ENCODE results near the gene PLA2G15.

PLA2G15 gene

DNA sequence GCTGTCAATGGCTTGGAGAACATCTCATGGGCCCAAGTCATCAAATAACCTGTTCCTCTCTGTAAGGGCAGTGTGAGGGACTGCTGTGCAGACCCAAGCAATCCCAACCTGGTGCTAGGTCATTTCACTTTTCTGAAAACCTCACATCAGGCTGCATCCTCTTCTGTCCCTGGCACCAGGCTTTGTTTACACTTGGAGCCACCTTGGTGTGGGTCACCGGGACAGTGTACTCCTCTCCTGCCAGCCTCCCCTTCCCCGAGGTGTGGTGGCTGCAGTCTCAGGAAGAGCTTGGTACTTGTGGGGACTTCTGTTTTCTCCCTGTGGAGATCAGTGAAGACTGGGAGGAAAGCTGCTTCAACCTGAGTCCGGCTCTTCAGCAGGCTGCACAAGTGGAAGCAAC lies 53.1 kb downstream of the PLA2G15 start:
- H3K36me3 ChIP-seq, result peaks cover 84 to 93% (median 88%) of the 10 kb centered on the region in 3 donors
- H3K27ac ChIP-seq, result peak overlapping the region; percentile 20 to 39
- no peaks in the 10 kb centered on the region for H3K9me3 ChIP-seq
- H3K4me3 ChIP-seq, result no peak overlapping the region
- TF ChIP-seq, protein P1, sequence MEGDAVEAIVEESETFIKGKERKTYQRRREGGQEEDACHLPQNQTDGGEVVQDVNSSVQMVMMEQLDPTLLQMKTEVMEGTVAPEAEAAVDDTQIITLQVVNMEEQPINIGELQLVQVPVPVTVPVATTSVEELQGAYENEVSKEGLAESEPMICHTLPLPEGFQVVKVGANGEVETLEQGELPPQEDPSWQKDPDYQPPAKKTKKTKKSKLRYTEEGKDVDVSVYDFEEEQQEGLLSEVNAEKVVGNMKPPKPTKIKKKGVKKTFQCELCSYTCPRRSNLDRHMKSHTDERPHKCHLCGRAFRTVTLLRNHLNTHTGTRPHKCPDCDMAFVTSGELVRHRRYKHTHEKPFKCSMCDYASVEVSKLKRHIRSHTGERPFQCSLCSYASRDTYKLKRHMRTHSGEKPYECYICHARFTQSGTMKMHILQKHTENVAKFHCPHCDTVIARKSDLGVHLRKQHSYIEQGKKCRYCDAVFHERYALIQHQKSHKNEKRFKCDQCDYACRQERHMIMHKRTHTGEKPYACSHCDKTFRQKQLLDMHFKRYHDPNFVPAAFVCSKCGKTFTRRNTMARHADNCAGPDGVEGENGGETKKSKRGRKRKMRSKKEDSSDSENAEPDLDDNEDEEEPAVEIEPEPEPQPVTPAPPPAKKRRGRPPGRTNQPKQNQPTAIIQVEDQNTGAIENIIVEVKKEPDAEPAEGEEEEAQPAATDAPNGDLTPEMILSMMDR (IDR thresholded peaks at IDR 0.05), result no peak
- H3K4me1 ChIP-seq, result peaks cover 0 to 13% (median 4%) of the 10 kb centered on the region in 4 donors
- intact Hi-C loops (cut with DNase I; ENCODE audit: low total_unique reads), result no loop called here
- no peaks in the 10 kb centered on the region for H3K27me3 ChIP-seq
- no peak for DNase-seq

DNA sequence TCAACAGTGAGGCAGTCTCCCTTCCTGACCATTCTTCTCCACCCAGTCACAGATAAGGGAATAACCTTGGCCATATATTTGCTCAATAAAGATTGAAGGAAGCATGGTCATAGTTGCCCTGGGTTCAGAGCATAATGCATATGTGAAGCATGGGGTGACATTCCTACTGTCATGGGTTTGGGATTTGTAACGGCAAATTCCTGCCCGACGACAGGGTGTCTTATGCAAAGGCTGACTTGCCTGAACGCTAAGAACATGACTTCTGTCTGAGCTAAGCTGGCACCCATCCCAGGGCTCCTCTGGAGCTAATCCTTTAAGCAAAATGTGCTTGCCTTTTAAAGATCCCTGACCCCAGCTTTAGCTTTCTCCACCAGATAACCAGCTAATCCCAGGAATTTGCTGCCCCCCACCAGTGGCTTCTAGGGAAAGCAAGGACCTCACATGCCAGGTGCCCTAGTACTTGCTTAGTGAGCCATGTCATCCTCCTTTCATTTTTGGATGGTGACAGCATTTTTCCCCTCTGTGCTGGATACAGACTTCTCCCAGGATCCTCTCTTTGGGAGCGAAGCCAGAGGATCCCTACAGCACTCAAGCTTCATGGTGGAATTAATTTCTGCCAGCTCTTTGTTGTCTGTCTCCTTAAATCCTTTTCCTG lies 53.9 kb downstream of the PLA2G15 start:
- intact Hi-C loops (cut with DNase I; ENCODE audit: low total_unique reads), result no loop called here
- H3K36me3 ChIP-seq, result peaks cover 81 to 93% (median 92%) of the 10 kb centered on the region in 3 donors
- no peaks in the 10 kb centered on the region for H3K9me3 ChIP-seq

DNA sequence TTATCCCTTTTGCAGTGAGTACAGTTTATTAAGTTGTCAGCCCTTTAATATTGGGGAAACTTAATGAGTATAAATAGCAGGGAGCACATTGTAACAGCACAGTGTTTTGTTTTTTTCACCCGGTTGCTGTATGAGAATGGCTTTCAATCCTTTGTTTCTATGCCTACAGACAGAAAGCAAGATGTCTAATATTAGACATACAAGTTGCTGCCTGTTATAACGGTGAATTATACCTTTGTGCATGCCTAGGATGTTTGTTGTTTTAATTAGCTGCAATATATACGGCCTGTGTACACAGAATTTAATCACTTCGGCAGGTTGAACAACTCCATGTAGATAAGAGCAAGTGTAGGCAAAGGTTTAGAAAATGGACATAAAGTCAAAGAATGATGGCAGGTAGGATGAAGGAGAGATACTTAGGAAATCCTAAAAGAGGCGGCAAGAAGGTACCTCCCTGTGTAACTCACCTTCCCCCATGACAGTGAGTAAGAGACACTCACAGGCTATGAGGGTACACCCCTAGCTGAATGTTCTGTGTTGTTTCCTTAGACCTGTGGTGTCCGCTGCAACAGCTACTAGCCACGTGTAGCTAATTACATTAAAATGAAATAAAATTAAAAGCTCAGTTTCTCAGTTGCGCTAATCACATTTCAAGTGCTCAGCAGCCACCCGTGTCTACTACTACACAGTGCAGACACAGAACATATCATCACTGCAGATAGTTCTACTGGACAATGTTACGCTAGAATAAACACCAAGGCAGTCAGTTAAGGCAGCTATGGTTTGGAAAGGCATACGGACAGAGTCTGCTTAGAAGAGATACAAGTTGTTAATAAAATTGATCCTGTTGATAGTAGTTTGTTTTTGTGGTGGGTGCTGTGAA lies 54.6 kb downstream of the PLA2G15 start:
- no peaks in the 10 kb centered on the region for H3K27me3 ChIP-seq
- H3K4me3 ChIP-seq, result no peak overlapping the region
- intact Hi-C loops (cut with DNase I; ENCODE audit: low total_unique reads), result no loop called here
- H3K36me3 ChIP-seq, result peaks cover 76 to 94% (median 92%) of the 10 kb centered on the region in 3 donors
- H3K9me3 ChIP-seq, result no peaks in the 10 kb centered on the region
- TF ChIP-seq, protein P1 (IDR thresholded peaks at IDR 0.05), result no peak
- H3K27ac ChIP-seq, result peak overlapping the region in 1 of 2 donors; percentile 39
- peaks cover 0 to 13% (median 4%) of the 10 kb centered on the region in 4 donors for H3K4me1 ChIP-seq
- DNase-seq, result no peak

More for the DNA sequence above, 53.9 kb downstream of the PLA2G15 start:
- peaks cover 0 to 13% (median 4%) of the 10 kb centered on the region in 4 donors for H3K4me1 ChIP-seq
- no peaks in the 10 kb centered on the region for H3K27me3 ChIP-seq
- TF ChIP-seq, protein P1 (IDR thresholded peaks at IDR 0.05), result no peak
- DNase-seq, result peak; percentile 58 to 77
- no peak overlapping the region for H3K4me3 ChIP-seq
- H3K27ac ChIP-seq, result peak overlapping the region; percentile 20 to 39

DNA sequence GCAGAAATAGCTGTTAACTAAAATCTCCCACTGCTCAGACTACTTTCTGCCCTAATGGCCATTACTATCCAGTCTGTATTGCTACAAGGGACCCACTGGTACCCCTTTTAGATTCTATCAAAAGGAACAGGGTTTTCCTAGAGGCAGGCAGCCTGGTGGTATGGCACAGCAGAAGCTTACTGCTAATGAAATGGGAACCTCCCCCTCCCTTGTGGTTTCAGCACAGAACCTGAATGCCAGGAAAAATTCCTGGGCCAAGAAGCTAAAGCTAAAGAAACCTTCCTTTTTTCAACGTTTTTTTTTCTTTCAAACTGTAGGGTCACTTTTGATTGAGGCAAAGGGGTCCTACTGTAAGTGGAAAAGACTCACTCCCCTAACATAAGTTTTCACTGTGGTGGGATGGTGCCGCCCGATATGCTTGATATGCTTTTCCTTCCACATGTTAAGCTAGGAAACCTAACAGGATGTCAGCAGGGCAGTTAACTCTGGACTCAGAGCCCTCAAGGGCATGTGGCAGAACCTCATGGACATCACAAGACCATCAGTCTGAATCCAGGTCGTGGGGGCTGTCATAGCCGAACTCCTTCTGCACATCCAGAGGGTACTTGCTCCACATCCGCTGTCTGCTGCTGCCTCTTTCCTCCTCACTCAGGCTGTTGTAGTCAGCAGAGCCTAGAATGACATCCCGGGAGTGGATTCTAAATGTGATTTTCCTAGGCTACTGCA lies 55.7 kb downstream of the PLA2G15 start:
- DNase-seq, result no peak
- Histone ChIP-seq H3K27ac (no peak overlapping the region), H3K36me3 (peaks cover 67 to 99% (median 86%) of the 10 kb centered on the region in 3 donors), H3K4me3 (no peak overlapping the region), H3K9me3 (no peaks in the 10 kb centered on the region), H3K27me3 (no peaks in the 10 kb centered on the region), H3K4me1 (peaks cover 0 to 13% (median 4%) of the 10 kb centered on the region in 4 donors)
- TF ChIP-seq, protein P1 (IDR thresholded peaks at IDR 0.05), result no peak
- intact Hi-C loops (cut with DNase I; ENCODE audit: low total_unique reads), result no loop called here

DNA sequence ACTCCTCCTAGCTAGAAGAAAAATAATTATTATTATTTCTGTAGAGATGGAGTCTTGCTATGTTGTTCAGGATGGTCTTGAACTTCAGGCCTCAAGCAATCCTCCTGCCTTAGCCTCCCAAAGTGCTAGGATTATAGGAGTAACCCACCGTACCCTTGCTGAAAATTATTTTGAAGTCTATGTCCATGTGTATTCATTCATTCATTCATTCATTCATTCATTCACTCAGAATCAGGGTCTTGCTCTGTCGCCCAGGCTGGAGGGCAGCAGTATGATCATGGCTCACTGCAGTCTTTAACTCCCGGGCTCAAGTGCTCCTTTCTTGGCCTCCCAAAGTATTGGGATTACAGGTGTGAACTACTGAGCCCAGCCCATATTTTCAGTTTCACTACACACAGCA lies 61.5 kb downstream of the PLA2G15 start:
- H3K9me3 ChIP-seq, result no peaks in the 10 kb centered on the region
- no peak for DNase-seq
- H3K36me3 ChIP-seq, result peaks cover 34 to 75% (median 62%) of the 10 kb centered on the region in 3 donors
- intact Hi-C loops (cut with DNase I; ENCODE audit: low total_unique reads), result no loop called here
- no peaks in the 10 kb centered on the region for H3K27me3 ChIP-seq
- H3K27ac ChIP-seq, result no peak overlapping the region
- no peak overlapping the region for H3K4me3 ChIP-seq
- peaks cover 0 to 28% (median 19%) of the 10 kb centered on the region in 4 donors for H3K4me1 ChIP-seq
- TF ChIP-seq, protein P1 (IDR thresholded peaks at IDR 0.05), result no peak

All from tibial artery (tissue), 4 donors.